ENCODE data around the gene BEGAIN. TPM values are rescaled to one million over a fixed set of nuclear protein-coding genes. Genes with fewer than 3 reads are reported as not detected.

BEGAIN gene
- total and polyA plus RNA-seq, 2 of the 8 experiments (the other 6 are each of a cell fraction or from before 2014, with no cell fraction given) = 2.9 to 3.0 TPM

DNA sequence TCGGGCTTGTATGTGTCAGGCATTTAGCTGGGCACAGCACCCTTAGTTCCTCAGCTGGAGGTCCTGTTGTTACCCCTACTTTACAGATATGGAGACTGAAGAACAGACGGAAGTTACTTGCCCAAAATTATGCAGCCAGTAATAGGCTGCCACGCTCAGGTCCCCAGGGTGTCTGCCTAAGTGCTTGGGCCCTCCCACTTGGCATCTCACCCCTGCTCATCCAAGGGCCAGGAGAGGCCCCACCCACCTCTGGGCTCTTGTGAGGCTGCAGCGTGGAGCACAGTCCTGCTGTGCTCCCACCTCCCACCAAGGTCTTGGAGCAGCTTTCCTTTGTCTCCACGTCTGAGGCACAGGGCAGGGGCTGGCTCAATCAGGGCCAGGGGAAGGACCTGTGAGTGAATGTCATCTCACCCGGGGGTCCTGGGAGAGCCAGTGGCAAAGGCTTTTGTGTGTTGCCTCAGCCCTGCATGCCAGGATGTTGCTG lies 64.6 kb downstream of the BEGAIN start (continued):
- TF ChIP-seq CHD7 (IDR thresholded peaks at IDR 0.05; ENCODE audit: insufficient replicate concordance, low read length) (no peak), RFX5 (IDR thresholded peaks at IDR 0.05; ENCODE audit: borderline replicate concordance, low read depth, low read length) (no peak), POLR2A (IDR thresholded peaks at IDR 0.05; ENCODE audit: control extremely low read depth in 1 of 2, low read depth in 2 of 2, low read length in 2 of 2) (no peak), NANOG (IDR thresholded peaks at IDR 0.05; ENCODE audit: insufficient read depth, low read depth, low read length, poor library complexity, severe bottlenecking) (no peak), GTF2F1 (IDR thresholded peaks at IDR 0.05; ENCODE audit: borderline replicate concordance, low read depth, low read length) (no peak), SAP30 (IDR thresholded peaks at IDR 0.05; ENCODE audit: insufficient read depth, insufficient replicate concordance, low read length) (no peak), RXRA (IDR thresholded peaks at IDR 0.05; ENCODE audit: insufficient read depth, low read depth, low read length) (no peak), BACH1 (IDR thresholded peaks at IDR 0.05; ENCODE audit: low read length) (no peak), CBX5 (IDR thresholded peaks at IDR 0.05; ENCODE audit: low read depth, low read length) (no peak), CHD2 (IDR thresholded peaks at IDR 0.05; ENCODE audit: low read length) (no peak), BCL11A (IDR thresholded peaks at IDR 0.05; ENCODE audit: low read depth in 2 of 2, low read length in 2 of 2) (no peak), KDM5A (IDR thresholded peaks at IDR 0.05; ENCODE audit: low read length) (no peak)

All from H1 (cell line).